Jurkat, Clone E6-1 (cell line): ENCODE results near the gene SOX13.
"Not testable (repeated sequence)": the region's sequence is repeated elsewhere in the genome, so short reads cannot be mapped to it uniquely, and the experiment has no call there.

Experiments
- DNase-seq: peaks from one replicate; pipeline ENCODE4 v3.0.0-alpha.2; 2011; ENCODE audit warnings: low read depth, low spot score
- H3K4me3 ChIP-seq: 2 replicates; pipeline ENCODE4 v1.5.1; 2011; ENCODE audit warnings: mild to moderate bottlenecking, low read length, control low read depth, moderate library complexity

SOX13 gene

GRCh38 chr1:204099754-204100153, 26.8 kb downstream of the SOX13 start:
- not testable (repeated sequence) for H3K4me3 ChIP-seq, DNase-seq

GRCh38 chr1:204102029-204102611, 29.2 kb downstream of the SOX13 start:
- no peak overlapping the region; the same call in 1 of the 2 replicates for H3K4me3 ChIP-seq
- DNase-seq, result peak; percentile 55

GRCh38 chr1:204102739-204103430, 30.0 kb downstream of the SOX13 start:
- no peak overlapping the region; the same call in 1 of the 2 replicates for H3K4me3 ChIP-seq
- DNase-seq, result no peak

GRCh38 chr1:204103431-204103741, 30.5 kb downstream of the SOX13 start:
- no peak for DNase-seq
- H3K4me3 ChIP-seq, result no peak overlapping the region

- H3K4me3 ChIP-seq, result no peak overlapping the region
- peak; percentile 42 for DNase-seq
Measured at GRCh38 chr1:204104331-204105130, 31.6 kb downstream of the SOX13 start.

GRCh38 chr1:204105131-204105515, 32.2 kb downstream of the SOX13 start:
- DNase-seq, result no peak
- no peak overlapping the region for H3K4me3 ChIP-seq

- DNase-seq, result no peak
- no peak overlapping the region for H3K4me3 ChIP-seq
Measured at GRCh38 chr1:204106825-204107224, 33.9 kb downstream of the SOX13 start.

GRCh38 chr1:204107892-204108291, 35.0 kb downstream of the SOX13 start:
- H3K4me3 ChIP-seq, result no peak overlapping the region
- no peak for DNase-seq

GRCh38 chr1:204108312-204109141, 35.6 kb downstream of the SOX13 start:
- no peak for DNase-seq
- no peak overlapping the region for H3K4me3 ChIP-seq

- no peak for DNase-seq
- H3K4me3 ChIP-seq, result no peak overlapping the region
Measured at GRCh38 chr1:204110894-204111633, 38.1 kb downstream of the SOX13 start.

- DNase-seq, result no peak
Measured at GRCh38 chr1:204112876-204113730, 40.2 kb downstream of the SOX13 start.

GRCh38 chr1:204113896-204114295, 41.0 kb downstream of the SOX13 start:
- H3K4me3 ChIP-seq, result no peak overlapping the region
- no peak for DNase-seq

More at GRCh38 chr1:204112876-204113730, 40.2 kb downstream of the SOX13 start:
- no peak overlapping the region for H3K4me3 ChIP-seq

- no peak overlapping the region for H3K4me3 ChIP-seq
- no peak for DNase-seq
Measured at GRCh38 chr1:204114606-204115005, 41.7 kb downstream of the SOX13 start.

- DNase-seq, result no peak
- H3K4me3 ChIP-seq, result no peak overlapping the region
Measured at GRCh38 chr1:204115116-204115515, 42.2 kb downstream of the SOX13 start.

GRCh38 chr1:204116539-204116938, 43.6 kb downstream of the SOX13 start:
- no peak overlapping the region for H3K4me3 ChIP-seq
- no peak for DNase-seq

- no peak overlapping the region for H3K4me3 ChIP-seq
- DNase-seq, result no peak
Measured at GRCh38 chr1:204121840-204122555, 49.1 kb downstream of the SOX13 start.

GRCh38 chr1:204123376-204123775, 50.5 kb downstream of the SOX13 start:
- H3K4me3 ChIP-seq, result no peak overlapping the region
- no peak for DNase-seq
